Activated CD8-positive, alpha-beta memory T cell treated with anti-CD3 and anti-CD28 coated beads for 1 hour (primary cell): ENCODE measurements around the gene E2F1.
"Not testable (repeated sequence)": the region's sequence is repeated elsewhere in the genome, so short reads cannot be mapped to it uniquely, and the experiment has no call there.

Experiments used
- DNase-seq, 2 donors: peaks; one replicate each; pipeline ENCODE4 v3.0.0-alpha.2; 2020; ENCODE audit warnings: low read depth in 1 of 2; ENCODE audit errors: extremely low read depth in 1 of 2

The E2F1 gene

GRCh38 chr20:33659341-33660034 lies 26.7 kb downstream of the E2F1 start:
- DNase-seq, result no peak

- no peak for DNase-seq
Observed at GRCh38 chr20:33658929-33659328, 27.3 kb downstream of the E2F1 start.

- no peak for DNase-seq
Observed at GRCh38 chr20:33658510-33658909, 27.7 kb downstream of the E2F1 start.

GRCh38 chr20:33657704-33658095 lies 28.5 kb downstream of the E2F1 start:
- DNase-seq, result no peak

GRCh38 chr20:33656783-33657703 lies 29.1 kb downstream of the E2F1 start:
- DNase-seq, result no peak

- no peak for DNase-seq
Observed at GRCh38 chr20:33656010-33656782, 30.0 kb downstream of the E2F1 start.

- DNase-seq, result no peak
Observed at GRCh38 chr20:33655164-33655563, 31.0 kb downstream of the E2F1 start.

GRCh38 chr20:33654680-33655161 lies 31.5 kb downstream of the E2F1 start:
- DNase-seq, result no peak

- DNase-seq, result no peak
Observed at GRCh38 chr20:33653900-33654596, 32.1 kb downstream of the E2F1 start.

- DNase-seq, result no peak
Observed at GRCh38 chr20:33653218-33653899, 32.8 kb downstream of the E2F1 start.

- DNase-seq, result no peak
Observed at GRCh38 chr20:33651562-33652048, 34.6 kb downstream of the E2F1 start.

GRCh38 chr20:33650753-33651561 lies 35.2 kb downstream of the E2F1 start:
- DNase-seq, result no peak

GRCh38 chr20:33650111-33650752 lies 36.0 kb downstream of the E2F1 start:
- no peak for DNase-seq

GRCh38 chr20:33649201-33649681 lies 36.9 kb downstream of the E2F1 start:
- no peak for DNase-seq

GRCh38 chr20:33648396-33649004 lies 37.7 kb downstream of the E2F1 start:
- DNase-seq, result no peak

GRCh38 chr20:33647603-33648395 lies 38.4 kb downstream of the E2F1 start:
- DNase-seq, result no peak

GRCh38 chr20:33646959-33647602 lies 39.1 kb downstream of the E2F1 start:
- DNase-seq, result not testable (repeated sequence)
